ENCODE results near the gene VWF.

DNA sequence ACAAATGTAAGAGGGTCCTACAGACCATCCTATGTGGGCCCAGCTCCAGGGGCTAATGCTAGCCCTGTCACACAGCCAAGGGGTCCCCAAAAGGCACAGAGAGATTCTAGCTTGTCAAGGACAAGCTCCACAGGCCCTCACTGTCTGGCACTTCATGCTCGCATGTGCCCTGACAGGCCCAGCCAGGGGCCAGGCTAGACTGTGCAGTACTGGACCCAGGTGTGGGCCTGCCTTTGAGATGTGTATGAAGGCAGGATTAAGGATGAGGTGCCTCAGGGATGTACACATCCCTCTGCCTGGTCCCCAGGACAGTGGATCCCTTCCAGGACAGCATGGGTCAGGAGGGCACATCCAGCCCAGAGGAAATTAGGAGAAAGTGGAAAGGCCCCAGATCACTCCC is 57.8 kb downstream of the VWF start:
- TF ChIP-seq POLR2A (IDR thresholded peaks at IDR 0.05; ENCODE audit: extremely low read depth, insufficient read length): no peak
- TF ChIP-seq, protein P1, sequence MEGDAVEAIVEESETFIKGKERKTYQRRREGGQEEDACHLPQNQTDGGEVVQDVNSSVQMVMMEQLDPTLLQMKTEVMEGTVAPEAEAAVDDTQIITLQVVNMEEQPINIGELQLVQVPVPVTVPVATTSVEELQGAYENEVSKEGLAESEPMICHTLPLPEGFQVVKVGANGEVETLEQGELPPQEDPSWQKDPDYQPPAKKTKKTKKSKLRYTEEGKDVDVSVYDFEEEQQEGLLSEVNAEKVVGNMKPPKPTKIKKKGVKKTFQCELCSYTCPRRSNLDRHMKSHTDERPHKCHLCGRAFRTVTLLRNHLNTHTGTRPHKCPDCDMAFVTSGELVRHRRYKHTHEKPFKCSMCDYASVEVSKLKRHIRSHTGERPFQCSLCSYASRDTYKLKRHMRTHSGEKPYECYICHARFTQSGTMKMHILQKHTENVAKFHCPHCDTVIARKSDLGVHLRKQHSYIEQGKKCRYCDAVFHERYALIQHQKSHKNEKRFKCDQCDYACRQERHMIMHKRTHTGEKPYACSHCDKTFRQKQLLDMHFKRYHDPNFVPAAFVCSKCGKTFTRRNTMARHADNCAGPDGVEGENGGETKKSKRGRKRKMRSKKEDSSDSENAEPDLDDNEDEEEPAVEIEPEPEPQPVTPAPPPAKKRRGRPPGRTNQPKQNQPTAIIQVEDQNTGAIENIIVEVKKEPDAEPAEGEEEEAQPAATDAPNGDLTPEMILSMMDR (IDR thresholded peaks at IDR 0.05; ENCODE audit: low read depth, low read length): no peak

Measured in NB4 (cell line).